ENCODE measurements around the gene TMEM164.

TMEM164 gene

DNA sequence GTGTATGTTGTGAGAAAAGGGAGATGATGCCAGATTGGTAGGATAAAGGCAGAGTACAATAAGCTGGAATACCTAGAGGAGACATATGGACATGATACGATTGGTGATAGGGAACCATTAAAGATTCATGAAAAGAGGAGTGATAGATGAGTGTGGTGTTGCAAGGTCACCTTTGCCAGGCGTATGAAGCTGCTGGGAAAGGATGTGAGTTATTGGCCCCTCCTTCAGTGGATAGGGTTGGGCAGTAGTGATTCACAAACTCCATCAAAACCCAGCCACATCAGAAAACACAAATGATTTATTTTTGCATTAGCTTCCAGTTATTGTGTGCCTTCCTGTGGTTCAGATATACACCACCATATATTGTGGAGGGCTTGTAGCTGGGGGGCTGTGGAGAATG is 34.3 kb downstream of the TMEM164 start:
- DNase-seq (ENCODE audit: low read depth, low spot score): no peak

DNA sequence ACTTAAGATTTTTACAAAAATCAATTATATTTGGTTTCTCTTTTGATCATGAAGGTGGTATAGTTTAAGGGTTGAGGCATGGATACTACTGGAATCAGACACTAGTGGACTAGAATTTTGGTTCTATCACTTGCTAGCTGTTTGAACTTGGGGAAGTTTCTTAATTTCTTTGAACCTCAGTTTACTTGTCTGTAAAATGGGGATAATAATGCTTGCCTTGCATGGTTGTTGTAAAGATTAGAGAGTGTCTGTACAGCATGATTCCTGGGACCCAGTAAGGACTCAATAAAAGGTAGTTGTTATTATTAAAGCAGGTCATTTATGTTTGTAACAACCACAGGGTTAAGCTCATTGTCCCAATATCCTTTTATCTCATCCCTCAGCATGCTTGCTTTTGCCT is 36.0 kb downstream of the TMEM164 start:
- no peak for DNase-seq (ENCODE audit: low read depth, low spot score)

DNA sequence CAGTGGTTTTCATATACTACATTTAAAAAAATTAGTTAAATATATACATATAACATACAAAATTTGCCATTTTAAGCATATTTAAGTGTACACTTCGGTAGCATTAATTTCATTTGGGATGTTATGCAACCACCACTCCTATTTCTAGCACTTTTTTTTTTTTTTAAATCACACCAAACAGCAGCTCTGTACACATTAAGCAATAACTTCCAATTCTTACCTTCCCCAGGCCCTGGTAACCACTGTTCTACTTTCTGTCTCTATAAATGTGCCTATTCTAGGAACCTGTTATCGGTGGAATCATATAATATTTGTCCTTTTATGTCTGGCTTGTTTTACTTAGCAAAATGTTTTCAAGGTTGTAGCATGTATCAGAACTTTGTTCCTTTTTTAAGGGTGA is 39.1 kb downstream of the TMEM164 start:
- DNase-seq (ENCODE audit: low read depth, low spot score): no peak

DNA sequence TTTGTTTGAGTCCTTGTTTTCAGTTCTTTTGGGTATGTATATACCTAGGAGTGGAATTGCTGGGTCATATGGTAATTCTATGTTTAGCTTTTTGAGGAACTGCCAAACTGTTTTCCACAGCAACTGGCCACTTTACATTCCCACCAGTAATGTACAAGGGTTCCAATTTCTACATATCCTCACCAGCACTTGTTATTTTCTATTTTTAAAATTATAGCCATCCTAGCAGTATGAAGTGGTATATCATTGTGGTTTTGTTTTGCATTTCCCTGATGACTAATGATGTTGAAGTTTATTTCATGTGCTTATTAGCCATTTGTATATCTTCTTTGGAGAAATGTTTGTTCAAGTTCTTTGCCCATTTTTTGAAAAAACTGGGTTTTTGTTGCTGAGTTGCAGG is 39.6 kb downstream of the TMEM164 start:
- no peak for DNase-seq (ENCODE audit: low read depth, low spot score)

DNA sequence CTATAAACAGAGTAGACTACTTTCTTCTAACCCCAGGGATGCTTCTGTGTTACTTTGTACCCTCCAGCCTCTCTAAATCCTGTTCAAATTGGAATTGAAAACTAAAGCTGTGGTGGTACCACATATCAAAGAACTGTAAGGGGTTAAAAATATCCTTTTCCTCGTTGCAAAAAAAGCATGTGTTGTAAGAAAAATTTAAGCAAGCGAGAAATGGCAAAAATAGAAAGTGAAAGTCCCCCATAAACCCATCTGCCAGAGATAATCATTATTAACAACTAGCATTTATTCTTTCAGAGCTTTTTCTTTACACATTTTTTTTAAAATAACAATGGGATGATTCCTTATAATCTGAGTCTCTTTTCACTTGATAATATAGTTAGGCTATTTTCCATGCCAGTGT is 40.6 kb downstream of the TMEM164 start:
- DNase-seq (ENCODE audit: low read depth, low spot score): no peak

DNA sequence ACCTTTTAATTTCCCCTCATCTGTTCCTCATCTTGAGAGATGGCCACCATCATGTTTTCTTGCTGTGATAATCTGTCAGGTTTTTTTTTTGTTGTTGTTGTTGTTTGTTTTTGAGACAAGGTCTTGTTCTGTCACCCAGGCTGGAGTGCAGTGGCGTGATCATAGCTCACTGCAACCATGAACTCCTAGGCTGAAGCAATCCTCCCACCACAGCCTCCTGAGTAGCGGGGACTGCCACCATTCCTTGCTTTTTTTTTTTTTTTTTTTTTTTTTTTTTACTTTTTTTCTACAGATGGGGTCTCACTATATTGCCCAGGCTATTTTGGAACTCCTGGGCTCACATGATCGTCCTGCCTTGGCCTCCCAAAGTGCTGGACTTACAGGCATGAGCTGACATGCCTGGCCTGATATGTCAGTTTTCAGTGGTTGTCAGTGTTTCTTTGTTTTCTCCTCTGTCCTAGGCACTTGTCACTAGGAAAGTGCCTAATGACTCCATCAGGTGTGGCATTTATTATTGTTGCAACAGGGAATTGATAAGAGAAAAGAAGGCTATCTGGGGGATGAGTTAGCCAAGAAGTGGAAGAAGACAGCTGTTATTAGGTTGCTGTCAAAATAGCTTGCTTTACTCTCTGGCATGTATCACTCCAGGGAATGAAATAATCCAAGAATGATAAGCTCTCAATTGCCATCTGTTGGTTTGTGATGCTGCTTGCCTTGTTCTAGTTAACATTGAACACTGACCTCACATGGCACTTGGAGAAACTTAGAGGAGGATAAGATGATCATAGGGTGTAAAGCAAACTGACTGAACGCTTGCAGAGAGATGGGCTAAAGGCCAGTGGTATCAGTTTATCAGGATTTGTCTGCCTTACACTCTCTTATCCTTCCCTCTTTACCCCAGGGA is 41.7 kb downstream of the TMEM164 start:
- DNase-seq (ENCODE audit: low read depth, low spot score): no peak

DNA sequence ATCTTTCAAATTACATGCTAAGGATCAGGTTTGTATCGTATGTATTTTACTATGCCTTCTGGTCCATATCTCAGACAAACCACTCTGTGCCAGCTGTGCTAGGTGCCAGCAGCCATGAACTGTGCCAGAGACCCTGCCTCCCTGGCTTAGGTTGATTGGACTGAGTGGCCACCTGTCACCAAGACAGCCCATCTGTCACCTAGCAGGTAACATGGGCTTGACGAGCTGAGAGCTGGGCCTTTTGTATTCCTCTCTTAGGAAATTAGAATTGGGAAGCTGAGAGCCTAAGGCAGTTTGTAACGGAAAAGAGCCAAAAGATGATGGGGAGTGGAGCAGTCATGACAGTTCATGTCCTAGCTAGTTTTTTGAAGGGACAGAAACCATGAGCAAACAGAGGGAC is 42.5 kb downstream of the TMEM164 start:
- no peak for DNase-seq (ENCODE audit: low read depth, low spot score)

DNA sequence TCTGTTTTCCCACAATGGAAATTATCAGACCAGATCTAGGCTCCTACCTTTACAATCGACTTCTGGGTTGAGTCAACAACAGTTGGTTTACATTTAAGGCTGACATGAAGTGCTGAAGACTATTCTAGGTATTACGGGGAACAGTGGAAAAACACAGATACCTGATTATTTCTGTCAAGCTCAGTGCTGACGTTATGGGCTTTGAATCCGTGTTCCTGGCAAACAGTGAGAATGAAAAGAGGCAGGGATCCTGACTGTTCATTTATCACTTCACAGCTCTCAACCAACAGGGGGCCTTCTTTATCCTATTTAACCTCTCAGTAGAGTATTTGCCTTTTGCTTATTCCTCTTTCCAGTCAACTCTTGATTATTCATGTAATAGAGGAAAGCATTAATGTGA is 43.1 kb downstream of the TMEM164 start:
- DNase-seq (ENCODE audit: low read depth, low spot score): no peak

DNA sequence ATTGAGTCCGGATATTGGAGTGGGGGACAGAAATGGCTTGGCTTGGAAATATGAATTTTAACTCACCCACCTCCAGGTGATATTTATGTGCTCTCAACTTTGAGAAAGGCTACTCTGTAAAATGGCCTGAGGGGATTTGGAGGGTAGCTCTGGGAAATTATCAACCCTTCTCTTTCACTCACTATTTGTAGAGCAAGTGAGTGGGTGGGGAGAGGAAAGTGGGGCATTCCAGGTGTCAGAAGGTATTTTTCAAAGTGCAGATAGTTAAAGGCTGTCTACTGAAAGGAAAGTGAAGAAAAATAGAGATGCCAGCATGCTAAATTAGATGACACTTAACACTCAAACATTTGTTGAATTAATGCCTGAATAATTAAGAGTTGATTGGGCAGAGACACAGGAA is 44.1 kb downstream of the TMEM164 start:
- no peak for DNase-seq (ENCODE audit: low read depth, low spot score)

DNA sequence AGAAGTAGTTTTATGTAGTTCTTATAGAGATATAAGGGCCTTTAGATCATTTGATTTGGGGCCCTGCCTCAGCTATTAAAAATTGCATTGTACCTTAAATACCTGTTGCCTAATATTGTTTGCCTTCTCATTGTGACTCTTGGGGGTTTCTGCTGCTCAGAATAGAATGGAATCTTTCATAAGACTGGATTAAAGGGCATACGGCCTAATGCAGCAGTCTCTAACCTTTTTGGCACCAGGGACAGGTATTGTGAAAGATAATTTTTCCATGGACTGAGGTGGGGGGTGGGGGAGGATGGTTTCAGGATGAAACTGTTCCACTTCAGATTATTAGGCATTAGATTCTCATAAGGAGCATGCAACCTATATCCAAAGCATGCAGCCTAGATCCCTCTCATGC is 46.2 kb downstream of the TMEM164 start:
- no peak for DNase-seq (ENCODE audit: low read depth, low spot score)

DNA sequence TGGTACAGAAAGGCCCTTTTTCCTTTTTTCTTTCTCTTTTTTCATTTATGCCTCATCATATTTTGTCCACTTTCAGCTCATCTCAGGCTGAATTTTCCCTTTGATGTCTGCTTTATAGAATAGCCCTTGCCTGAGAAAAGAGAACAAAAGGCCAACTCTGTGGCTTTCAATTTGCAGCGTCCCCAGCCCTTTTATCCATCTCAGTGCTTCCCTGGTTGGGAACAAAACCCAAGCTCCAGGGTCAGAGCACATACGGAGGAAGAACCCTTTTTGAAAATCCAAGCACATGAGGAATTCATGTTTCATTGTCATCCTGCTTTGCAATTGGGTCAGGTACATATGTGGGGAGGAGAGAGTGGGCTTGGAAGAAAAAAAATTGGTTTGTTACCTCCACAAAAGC is 47.5 kb downstream of the TMEM164 start:
- DNase-seq (ENCODE audit: low read depth, low spot score): no peak

DNA sequence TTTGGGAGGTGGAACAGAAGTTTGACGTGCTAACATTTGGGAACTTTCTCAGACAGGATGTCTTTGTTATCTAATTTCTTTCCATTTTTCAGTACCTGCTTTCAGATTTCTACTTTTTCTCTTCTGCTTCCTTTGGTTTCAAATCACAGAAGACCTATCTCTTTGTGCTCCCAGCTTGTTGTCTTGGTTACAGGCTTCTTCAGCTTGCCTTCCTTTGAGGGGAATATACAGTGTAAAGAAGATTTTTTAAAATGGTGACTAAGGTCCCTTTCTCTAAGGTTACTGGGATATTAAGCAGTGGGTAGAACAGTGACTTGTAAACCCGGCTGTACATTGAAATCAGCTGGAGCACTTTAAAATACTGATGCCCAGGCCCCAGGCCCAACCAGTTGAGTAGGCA is 48.0 kb downstream of the TMEM164 start:
- no peak for DNase-seq (ENCODE audit: low read depth, low spot score)

DNA sequence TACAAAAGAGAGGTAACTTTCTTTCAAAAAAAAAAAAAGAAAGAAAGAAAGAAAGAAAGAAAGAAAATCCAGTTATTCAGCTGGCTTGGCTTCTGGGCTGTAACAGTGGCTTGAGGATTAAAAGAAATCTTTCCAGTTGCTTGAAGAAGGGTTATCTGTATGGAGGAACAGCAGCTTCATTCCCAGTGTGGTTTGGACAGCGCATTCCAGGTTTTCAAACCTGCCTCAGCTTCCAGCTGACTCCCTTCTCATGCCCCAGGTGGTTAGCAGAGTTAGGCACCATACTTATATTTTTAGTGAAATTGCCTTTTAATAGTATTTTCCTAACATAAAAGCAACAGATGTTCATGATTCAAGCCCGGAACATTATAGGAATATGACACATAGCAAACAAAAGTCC is 48.6 kb downstream of the TMEM164 start:
- peak; percentile 20 for DNase-seq (ENCODE audit: low read depth, low spot score)

DNA sequence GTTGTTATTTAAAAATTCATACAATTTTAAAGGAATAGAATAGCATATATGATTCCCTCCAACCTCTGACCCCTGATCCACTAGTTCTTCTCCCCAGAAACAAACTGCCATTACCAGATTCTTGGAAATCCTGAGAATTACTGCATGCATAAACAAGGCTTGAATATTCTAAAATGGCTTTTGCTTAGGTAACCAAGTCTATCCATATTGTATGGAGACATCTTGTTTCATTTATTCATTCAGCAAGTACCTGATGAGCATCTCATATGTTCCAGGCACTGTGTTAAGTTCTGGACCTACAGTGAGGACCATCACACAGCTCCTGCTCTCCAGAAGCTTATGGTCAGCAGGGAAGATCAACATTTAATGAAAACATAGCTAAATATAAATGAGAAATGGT is 49.4 kb downstream of the TMEM164 start:
- DNase-seq (ENCODE audit: low read depth, low spot score): no peak

DNA sequence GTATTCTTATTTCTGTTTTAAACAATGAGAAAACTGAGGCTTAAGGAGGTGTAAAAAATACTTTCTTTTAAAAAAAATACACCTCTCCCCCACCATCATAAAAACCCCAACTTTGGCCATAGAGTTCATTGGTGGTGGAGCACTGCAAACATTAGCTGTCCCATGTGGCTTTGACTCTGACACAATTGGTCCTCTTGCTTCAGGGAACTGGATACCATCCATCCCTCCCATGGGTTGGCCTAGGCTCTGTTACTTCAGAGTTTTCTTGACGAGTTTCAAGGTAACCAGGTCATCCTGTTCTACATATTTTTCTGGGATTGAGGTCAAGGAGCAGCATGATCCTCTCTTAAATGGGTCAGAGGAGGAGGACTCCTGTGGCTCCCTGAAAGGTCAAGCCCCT is 50.5 kb downstream of the TMEM164 start:
- DNase-seq (ENCODE audit: low read depth, low spot score): no peak

DNA sequence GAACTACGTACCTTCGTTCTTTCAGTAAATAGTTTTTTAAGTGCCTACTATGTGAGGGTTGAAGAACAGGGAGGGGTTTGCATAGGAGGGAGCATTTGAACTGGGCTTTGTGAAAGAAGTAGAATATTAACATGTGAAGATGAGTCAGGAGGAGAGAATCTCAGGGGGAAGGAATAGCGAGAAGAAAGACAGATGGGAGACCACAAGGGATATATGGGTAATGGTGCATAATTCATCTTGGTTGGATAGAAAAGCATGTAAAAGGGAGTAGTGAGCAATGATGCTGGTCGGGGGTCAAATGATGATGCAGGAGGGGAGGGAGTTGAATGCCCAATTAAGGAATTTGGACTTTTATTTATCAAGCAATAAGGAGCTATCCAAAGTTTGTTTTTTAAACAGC is 52.7 kb downstream of the TMEM164 start:
- DNase-seq (ENCODE audit: low read depth, low spot score): no peak

DNA sequence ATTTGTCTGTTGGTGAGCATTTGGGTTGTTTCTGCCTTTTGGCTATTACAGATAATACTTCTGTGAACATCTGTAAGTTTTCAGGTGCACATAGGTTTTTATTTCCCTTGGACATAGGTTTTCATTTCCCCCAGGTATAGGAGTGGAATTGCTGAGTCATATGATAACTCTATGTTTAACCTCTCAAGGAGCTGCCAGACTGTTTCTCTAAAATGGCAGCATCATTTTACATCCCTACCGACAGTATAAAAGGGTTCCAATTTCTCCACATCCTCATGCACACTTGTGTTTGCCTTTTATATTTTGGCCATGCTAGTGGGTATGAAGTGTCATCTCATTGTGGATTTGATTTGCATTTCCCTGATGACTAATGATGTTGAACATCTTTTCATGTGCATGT is 53.5 kb downstream of the TMEM164 start:
- no peak for DNase-seq (ENCODE audit: low read depth, low spot score)

DNA sequence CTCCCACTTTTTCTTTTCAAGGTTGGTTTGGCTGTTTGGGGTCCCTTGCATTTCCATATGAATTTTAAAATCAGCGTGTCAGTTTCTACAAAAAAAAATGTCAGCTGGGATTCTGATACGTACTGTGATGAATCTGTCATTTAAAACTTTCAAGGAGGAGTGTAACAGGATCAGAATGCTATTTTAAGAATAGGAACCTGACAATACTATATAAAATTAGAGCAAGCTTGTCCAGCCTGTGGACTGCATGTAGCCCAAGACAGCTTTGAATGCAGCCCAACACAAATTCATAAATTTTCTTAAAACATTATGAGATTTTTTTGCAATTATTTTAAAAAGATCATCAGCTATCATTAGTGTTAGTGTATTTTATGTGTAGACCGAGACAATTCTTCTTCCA is 56.5 kb downstream of the TMEM164 start:
- no peak for DNase-seq (ENCODE audit: low read depth, low spot score)

DNA sequence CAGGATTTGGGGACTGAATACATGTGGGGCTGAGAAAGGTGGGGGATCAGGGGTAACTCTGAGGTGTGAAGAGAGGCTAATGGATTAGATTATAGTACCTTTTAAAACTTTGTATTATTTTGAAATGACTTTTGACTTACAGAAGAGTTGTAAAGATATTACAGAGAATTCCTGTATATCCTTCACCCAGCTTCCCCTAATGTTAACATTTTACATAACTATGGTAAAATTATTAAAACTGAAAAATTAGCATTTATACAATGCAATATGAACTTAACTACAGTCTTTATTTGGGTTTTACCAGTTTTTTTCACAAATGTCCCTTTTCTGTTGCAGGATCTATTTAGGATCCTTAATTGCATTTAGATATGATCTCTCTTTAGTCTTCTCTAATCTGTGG is 57.4 kb downstream of the TMEM164 start:
- DNase-seq (ENCODE audit: low read depth, low spot score): no peak

DNA sequence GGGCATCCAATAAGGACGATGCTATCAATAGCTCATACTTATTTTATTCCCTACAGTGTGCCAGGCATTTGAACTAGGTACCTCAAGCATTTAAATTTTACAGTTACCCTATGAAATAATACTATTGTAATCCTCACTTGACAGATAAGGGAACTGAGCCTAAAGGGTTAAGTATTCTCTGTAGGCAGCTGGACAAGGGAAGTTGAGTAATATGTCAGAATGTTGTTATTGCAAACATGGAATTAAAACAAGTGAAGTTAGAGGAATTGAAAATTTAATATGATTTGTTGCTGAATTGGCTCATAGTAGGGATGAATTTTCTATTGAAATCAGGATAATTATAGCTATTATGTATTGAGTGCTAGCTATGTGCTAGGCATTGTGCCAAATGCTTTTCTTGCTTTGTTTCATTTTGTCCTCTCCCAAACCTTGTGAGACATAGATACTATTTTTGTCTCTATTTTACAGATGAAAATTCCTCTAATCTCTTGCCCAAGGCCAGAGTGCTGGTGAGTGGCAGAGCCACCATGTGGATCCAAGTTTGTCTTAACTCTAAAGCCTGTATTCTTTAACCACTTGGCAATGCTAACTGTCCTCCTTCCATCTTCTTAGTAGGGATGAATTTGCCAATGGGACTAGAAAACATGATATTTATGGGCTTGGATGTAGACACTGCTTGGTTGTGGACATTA is 58.1 kb downstream of the TMEM164 start:
- DNase-seq (ENCODE audit: low read depth, low spot score): no peak

DNA sequence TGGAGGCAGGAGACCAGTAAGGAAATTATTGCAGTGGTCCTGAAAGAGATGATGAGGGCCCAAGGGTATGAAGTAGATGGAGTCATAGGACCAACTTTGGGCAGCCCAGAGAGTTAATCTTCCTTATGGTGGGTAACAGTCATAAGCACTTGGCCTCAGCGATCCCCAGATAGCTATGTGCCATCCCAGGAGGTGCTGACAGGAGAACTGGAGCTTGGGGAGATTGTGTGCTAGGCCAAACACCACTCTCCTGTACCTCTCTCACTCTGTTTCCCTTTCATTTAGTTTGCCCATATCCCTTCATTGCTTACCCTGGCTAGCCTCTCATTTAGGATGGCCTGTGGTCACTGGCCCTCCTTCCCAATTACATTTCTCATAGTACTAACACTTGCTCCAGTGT is 60.0 kb downstream of the TMEM164 start:
- DNase-seq (ENCODE audit: low read depth, low spot score): no peak

DNA sequence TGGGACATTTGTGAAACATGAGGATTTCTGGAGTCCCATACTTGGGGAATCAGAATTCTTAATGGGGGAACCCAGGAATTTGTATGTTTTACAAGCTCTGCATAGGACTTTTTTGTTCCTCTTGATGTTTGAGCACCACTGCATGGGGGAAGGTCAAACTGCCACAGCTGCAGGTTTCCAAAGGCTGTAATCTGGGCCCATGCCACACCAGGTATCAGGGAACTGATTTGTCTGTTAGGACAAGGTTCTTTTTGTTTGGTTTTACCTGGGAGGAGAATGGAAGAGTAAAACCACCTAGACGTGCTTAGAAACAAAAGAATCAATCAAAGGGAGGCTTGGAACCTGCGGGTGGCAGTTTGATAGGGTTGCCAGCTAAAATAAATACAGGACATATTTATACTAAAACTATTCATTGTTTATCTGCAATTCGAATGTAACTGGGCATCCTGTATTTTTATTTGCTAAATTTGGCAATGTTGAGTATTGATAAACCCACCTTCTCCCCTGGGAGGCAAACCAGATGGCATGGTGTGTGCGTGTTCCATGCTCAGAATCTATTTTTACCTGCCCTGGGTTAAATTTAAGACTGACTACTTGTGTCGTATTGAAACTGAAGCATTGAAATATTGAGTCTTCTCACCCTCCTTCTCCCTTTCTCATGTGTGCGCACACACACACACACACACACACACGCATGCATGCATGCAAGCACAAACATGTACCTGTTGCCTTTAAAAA is 63.7 kb downstream of the TMEM164 start:
- no peak for DNase-seq (ENCODE audit: low read depth, low spot score)

DNA sequence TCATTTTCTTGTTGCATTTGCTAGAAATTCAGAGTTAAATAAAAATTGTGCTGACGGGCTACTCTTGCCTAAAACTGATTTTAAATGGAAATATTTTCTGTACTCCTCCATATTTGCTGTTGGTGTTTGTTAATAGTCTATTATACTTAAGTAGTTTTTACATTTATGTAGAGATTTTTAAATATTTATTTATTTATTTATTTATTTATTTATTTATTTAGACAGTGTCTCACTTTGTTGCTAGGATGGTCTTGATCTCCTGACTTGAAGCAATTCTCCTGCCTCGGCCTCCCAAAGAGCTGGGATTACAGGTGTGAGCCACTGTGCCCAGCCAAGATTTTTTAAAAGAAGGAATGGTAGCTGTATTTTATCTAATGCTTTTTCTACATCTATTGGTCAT is 68.1 kb downstream of the TMEM164 start:
- no peak for DNase-seq (ENCODE audit: low read depth, low spot score)
